GM13977 (cell line): ENCODE measurements around the gene KPRP.

Source experiments
- DNase-seq: peaks from one replicate; pipeline ENCODE4 v3.0.0; 2012; ENCODE audit warnings: low spot score
- in situ Hi-C: fragments of 300-500 bp; cut with MboI; formaldehyde crosslinking; loops from one replicate; pipeline ENCODE4 v1.12.0; 2022; ENCODE audit warnings: low sequenced_read_pairs, low pct_unique_long_range_greater_than_20kb, mixed read lengths, inconsistent platforms; ENCODE audit not compliant: unreplicated experiment
- TF ChIP-seq, protein P1 (sequence below): IDR thresholded peaks from 2 replicates; pipeline ENCODE4 v1.5.1; 2012; ENCODE audit warnings: mild to moderate bottlenecking, control low read depth; ENCODE audit not compliant: insufficient read depth; ENCODE audit errors: extremely low read depth, missing control alignments

KPRP gene

GRCh38 chr1:152783095-152783494 is 25.3 kb downstream of the KPRP start:
- in situ Hi-C loops, result no loop called here

DNA sequence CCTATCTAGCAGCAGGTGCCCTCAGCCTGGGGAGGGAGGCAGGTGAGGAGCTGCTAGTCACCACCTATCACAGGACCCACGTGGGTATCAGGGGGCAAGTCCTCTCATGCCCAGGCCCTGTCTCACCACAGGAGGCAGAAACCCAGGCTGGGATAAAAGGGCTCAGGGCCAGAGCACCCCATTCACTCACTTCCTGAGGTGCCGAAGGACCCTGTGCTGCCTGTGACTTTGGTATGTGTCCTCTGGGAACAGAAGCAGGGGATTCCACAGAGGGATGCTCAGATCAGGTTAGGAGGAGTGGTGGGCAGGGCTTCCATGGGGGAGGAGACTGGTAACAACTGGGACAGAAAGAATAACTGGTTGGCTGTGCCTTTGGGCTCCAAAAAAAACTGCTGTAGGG is 28.3 kb downstream of the KPRP start, which contains the start of gene LCE1E:
TSS of gene LCE1E (plus strand) at position 181 of the 400 bp plus-strand sequence. CDS start 1,043 bp downstream, outside the sequence.
- no peak for DNase-seq
- in situ Hi-C loops, result no loop called here
- TF ChIP-seq, protein P1, sequence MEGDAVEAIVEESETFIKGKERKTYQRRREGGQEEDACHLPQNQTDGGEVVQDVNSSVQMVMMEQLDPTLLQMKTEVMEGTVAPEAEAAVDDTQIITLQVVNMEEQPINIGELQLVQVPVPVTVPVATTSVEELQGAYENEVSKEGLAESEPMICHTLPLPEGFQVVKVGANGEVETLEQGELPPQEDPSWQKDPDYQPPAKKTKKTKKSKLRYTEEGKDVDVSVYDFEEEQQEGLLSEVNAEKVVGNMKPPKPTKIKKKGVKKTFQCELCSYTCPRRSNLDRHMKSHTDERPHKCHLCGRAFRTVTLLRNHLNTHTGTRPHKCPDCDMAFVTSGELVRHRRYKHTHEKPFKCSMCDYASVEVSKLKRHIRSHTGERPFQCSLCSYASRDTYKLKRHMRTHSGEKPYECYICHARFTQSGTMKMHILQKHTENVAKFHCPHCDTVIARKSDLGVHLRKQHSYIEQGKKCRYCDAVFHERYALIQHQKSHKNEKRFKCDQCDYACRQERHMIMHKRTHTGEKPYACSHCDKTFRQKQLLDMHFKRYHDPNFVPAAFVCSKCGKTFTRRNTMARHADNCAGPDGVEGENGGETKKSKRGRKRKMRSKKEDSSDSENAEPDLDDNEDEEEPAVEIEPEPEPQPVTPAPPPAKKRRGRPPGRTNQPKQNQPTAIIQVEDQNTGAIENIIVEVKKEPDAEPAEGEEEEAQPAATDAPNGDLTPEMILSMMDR, result no peak

More at GRCh38 chr1:152783095-152783494, 25.3 kb downstream of the KPRP start:
- no peak for DNase-seq
- TF ChIP-seq, protein P1, result no peak

DNA sequence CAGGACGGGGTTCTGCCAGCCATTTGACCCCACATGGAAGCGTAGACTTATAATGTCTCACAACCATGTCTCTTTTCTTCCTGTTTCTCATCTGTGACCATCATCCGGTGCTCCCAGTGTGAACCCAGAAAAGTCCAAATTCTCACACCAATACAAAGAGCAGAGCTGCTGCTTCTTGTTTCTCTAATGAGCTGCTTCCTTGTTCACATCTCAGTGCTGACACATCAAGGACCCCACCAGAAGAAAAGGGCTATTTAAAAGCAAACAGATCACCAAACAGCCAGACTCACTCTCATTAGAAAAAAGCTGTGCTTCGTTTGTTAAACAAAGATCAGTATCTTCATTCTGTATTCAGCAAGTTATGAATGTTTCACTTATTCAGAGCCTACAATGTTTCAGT is 37.9 kb downstream of the KPRP start:
- TF ChIP-seq, protein P1, result no peak
- DNase-seq, result no peak
- in situ Hi-C loops, result no loop called here

DNA sequence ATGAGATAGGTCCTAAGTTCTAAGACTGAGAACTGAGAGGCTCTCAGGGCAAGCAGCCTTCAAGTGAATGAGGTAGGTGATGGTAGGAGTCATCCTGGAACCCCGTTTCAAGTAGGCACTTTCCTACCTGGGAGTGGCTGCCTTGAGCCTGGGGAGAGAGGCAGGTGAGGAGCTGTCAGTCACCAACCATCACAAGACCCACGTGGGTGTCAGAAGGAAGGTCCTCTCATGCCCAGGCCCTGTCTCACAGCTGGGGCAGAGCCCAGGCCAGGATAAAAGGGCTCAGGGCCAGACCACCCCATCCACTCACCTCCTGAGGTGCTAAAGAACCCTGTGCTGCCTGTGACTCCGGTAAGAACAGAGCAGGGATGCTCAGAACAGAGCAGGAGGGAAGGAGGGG is 38.6 kb downstream of the KPRP start, which contains the start of gene LCE1D:
TSS of gene LCE1D (plus strand) at position 301 of the 400 bp plus-strand sequence. CDS start 1,074 bp downstream, outside the sequence.
- TF ChIP-seq, protein P1, result no peak
- in situ Hi-C loops, result no loop called here
- no peak for DNase-seq

- TF ChIP-seq, protein P1, result no peak
- DNase-seq, result no peak
- in situ Hi-C loops, result no loop called here
Measured at GRCh38 chr1:152801333-152801732, 43.5 kb downstream of the KPRP start.

- TF ChIP-seq, protein P1, result no peak
- DNase-seq, result no peak
- in situ Hi-C loops, result no loop called here
Measured at GRCh38 chr1:152806576-152806975, 48.8 kb downstream of the KPRP start, which contains the start of gene LCE1C. TSS of gene LCE1C (minus strand) at chr1:152806651. CDS start at chr1:152805478, 1,173 bp downstream.
